ENCODE data around the gene TRIP4.
A peak's percentile ranks its signal among the peaks of the same experiment; 100 is the strongest.
"Not testable (repeated sequence)": the region's sequence is repeated elsewhere in the genome, so short reads cannot be mapped to it uniquely, and the experiment has no call there.

TRIP4 gene

DNA sequence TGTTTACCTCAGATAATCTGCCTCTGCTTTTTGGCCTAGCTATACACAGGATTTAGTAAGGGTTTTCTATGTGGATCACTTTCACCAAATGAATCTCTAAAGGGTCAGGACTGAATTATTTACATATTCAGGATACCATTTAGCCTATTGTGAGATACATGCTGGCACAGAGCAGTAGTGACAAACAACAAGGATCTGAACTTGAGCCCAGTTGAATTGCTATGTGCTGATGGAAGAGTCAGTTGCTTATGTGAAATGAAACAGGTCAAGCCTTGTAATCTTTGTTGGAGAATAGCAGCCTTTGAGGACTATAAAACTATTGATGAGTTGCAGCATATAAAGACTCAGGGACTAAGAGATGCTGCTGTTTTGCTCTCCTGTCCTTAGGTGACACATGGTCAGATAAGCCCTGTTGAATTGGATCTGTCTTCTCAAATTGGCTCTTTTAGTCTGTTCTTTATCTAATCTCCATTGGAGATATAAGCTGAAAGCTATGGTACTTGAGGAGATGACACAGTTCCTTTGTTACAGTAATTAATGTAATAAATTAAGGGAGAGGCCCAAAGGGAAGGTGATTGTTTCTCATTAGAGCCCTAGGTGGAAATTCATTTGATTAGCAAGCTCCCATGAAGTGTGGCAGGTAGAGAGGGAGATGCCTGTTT is 103.1 kb downstream of the TRIP4 start:
- peak; percentile 75 for DNase-seq (ENCODE audit: low spot score)

GRCh38 chr15:64493641-64494040 is 106.0 kb downstream of the TRIP4 start:
- no peak for DNase-seq (ENCODE audit: low spot score)

DNA sequence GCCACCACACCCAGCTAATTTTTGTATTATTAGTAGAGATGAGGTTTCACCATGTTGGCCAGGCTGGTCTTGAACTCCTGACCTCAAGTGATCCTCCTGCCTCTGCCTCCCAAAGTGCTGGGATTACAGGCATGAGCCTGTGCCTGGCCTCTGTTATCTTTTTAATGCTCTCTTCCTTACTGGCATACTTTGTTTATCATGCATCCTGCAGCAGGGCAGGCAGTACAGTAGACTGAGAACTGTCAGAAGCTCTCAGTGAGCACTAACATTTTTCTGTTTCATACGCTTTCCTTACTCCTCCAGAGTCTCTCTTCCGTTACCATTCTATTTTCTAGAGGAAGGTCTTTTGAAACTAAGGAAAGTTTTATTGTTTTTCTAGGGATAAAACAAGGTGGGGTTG is 108.3 kb downstream of the TRIP4 start:
- DNase-seq (ENCODE audit: low spot score): not testable (repeated sequence)

GRCh38 chr15:64500695-64501395 is 113.2 kb downstream of the TRIP4 start:
- DNase-seq (ENCODE audit: low spot score): no peak

DNA sequence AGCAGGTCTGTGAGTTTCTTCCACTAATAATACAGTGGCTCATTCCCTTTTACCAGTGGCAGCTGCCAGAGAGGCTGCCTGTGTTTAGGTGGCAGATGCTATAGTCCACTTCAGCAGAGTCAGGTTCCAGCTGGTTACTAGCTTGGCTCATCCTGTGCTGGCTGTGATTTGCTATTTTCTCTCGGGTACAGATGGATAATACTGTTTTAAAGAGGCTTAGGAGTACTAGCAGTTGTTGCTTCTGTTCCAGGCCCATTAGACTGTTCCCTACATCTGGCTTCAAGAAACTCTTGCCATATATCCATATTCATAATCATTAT is 113.7 kb downstream of the TRIP4 start:
- DNase-seq (ENCODE audit: low spot score): no peak

GRCh38 chr15:64502151-64502550 is 114.5 kb downstream of the TRIP4 start:
- no peak for DNase-seq (ENCODE audit: low spot score)

DNA sequence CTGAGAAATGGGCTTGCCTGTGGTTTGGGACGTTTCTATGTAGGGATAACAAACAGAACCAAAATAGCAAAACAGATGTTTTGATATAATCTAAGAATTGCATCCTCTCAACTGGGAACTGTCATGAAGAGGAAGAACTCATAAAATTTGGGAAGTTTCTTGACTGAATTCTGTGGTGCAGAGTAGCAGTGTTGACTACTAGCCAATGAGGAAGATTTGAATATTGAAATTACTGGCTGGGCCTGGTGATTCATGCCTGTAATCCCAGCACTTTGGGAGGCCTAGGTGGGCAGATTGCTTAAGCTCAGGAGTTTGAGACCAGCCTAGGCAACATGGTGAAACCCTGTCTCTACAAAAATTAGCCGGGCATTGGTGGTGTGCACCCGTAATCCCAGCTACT is 114.9 kb downstream of the TRIP4 start:
- no peak for DNase-seq (ENCODE audit: low spot score)

GRCh38 chr15:64503197-64503596 is 115.6 kb downstream of the TRIP4 start:
- peak; percentile 74 for DNase-seq (ENCODE audit: low spot score)

GRCh38 chr15:64503640-64504039 is 116.0 kb downstream of the TRIP4 start:
- peak; percentile 48 for DNase-seq (ENCODE audit: low spot score)
